GM10266 (cell line): Measurements from ENCODE around the gene ING2.

ENCODE experiments used
- DNase-seq: peaks from one replicate; pipeline ENCODE4 v3.0.0; 2012; ENCODE audit errors: extremely low spot score
- TF ChIP-seq, protein P1 (sequence below): IDR thresholded peaks from 2 replicates; pipeline ENCODE4 v1.5.1; 2012; ENCODE audit warnings: mild to moderate bottlenecking, low read depth; ENCODE audit not compliant: control insufficient read depth, insufficient read depth; ENCODE audit errors: missing control alignments

Gene ING2

DNA sequence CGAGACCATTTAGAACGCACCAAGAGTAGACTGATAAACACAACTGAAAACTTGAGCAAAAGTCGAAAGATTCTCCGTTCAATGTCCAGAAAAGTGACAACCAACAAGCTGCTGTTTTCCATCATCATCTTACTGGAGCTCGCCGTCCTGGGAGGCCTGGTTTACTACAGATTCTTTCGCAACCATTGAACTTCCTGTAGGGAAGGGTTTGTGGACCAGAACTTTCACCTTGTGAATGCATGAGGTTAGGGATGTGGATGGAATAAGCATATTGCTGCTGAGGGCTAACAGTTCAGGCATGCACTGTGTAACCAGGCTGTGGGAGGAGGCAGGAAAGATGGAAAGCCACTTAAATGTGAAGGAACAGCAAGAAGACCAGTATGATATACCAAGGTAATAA is 20.9 kb upstream of the ING2 start:
- TF ChIP-seq, protein P1, sequence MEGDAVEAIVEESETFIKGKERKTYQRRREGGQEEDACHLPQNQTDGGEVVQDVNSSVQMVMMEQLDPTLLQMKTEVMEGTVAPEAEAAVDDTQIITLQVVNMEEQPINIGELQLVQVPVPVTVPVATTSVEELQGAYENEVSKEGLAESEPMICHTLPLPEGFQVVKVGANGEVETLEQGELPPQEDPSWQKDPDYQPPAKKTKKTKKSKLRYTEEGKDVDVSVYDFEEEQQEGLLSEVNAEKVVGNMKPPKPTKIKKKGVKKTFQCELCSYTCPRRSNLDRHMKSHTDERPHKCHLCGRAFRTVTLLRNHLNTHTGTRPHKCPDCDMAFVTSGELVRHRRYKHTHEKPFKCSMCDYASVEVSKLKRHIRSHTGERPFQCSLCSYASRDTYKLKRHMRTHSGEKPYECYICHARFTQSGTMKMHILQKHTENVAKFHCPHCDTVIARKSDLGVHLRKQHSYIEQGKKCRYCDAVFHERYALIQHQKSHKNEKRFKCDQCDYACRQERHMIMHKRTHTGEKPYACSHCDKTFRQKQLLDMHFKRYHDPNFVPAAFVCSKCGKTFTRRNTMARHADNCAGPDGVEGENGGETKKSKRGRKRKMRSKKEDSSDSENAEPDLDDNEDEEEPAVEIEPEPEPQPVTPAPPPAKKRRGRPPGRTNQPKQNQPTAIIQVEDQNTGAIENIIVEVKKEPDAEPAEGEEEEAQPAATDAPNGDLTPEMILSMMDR: no peak
- DNase-seq: no peak

DNA sequence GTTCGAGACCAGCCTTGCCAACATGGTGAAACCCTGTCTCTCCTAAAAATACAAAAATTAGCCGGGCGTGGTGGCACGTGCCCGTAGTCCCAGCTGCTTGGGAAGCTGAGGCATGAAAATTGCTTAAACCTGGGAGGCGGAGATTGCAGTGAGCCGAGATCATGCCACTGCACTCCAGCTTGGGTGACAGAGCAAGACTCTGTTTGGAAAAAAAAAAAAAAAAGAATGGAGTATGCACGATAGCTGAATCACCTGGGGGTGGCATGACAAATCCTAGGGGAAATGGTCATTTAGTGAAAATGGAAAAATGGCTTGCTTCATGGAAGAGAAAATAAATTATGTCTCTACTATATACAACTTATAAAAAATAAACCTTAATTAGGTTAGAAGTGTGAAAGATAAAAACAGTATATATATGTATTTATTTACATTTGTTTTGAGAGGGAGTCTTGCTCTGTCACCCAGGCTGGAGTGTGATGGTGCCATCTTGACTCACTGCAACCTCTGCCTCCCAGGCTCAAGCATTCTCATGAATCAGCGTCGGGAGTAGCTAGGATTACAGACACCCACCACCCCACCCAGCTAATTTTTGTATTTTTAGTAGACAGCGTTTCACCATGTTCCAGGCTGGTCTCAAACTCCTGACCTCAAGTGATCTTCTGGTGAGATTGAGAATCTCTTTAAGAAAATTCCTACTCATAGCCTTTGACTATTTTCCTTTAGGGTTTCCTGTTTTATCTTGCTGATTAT is 19.3 kb upstream of the ING2 start:
- DNase-seq: no peak
- TF ChIP-seq, protein P1: no peak

DNA sequence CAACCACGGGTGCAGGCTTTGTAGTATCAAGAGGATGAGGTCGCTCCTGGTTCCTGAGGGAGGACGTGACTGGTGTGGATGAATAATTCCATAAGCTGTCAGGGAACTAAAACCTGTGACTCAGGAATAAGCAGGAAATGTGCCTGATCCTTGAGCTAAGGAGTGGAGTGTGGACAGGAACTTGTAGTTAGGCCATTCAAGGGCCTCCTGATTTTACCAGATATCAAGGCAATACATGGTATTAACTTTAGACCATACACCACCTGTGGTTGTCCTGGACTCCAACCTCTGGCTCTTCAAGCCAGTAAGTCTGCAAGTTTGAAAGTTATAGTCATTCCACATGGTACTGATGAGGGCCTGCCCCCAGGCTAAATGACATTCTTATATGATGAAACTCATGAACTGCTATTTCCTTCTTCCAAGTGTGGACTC is 12.1 kb upstream of the ING2 start:
- TF ChIP-seq, protein P1: no peak
- no peak for DNase-seq

DNA sequence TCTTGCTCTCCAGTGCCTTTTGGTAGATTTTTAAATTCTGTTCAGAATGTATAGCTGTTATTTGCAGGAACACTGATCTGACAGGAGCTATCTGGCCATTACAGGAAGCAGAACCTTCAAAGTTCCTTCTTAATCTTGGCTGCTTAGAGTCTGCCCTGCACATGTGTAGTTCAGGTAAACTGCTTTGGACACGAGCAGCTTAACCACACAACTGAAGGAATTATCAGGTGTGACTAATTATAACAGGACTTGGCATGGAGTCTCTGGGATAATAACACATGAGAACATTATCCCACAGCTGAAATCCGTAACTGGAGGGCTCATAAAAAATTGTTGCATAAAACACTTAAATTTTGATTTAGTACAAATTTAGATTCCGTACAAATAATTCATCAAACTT is 11.6 kb upstream of the ING2 start:
- DNase-seq: no peak
- TF ChIP-seq, protein P1: no peak

DNA sequence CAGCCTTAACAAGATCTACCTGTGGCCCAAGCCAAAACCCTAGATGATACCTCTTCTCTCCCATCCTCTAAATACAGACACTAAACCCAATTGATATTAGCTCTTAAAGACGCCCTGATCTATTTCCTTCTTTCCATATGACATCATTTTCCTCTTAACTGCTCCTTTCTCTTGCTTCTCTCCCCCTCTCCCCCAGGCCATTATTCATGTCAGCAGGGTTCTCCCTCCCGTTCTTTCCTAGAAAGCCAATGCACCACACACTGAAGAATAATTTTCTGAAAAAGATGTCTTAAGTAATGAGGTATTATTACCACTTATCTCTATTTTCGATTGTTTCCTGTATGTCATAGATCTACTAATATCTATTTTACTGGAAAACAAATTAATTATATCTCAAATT is 9.7 kb upstream of the ING2 start:
- DNase-seq: no peak
- TF ChIP-seq, protein P1: no peak

DNA sequence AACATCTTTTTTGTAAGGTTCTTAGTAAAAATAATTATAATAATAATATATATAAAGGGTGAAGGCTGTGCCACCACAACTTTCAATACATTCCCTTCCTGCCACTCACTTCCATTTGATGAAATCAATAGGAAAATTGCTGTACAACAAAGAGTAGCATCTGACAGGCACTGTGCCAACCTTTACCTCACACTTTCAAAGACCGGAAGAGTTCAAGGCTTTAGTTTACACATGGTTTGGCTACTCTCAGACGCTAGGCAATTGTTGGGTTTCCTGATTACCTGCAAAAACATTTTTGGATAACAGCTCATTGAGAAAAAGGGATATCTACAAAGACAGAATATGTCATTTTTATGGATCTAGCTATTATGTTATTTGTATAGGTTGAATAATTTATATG is 5.5 kb upstream of the ING2 start:
- TF ChIP-seq, protein P1: no peak
- DNase-seq: no peak

DNA sequence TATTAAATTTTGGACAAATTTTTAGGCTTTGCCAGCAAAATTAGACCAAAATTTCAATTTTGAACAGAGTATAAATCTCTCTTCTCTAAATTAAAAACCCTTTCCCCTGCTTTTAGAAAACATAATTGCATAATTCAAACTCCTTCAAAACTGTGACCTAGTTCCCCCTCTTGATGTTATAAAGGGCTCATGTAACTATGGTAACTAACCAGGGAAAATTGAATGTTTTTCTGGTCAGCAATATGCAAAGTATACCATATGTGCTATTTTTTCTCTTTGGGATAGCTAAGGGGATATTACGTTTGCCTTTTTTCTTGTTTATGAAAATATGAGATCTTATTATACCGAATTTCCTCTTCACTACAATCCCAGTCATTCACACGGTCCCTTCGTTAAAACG is 5.1 kb upstream of the ING2 start:
- TF ChIP-seq, protein P1: no peak
- no peak for DNase-seq
